ENCODE results near the gene SLC25A1.

Gene SLC25A1

GRCh38 chr22:19180234-19180633 is 1.7 kb upstream of the SLC25A1 start:
- Histone ChIP-seq H3K9me3 (ENCODE audit: control insufficient read depth, insufficient read depth, low read depth, low read length) (no peaks in the 10 kb centered on the region), H3K27me3 (ENCODE audit: control insufficient read depth, insufficient read depth, low read length) (no peaks in the 10 kb centered on the region), H3K9ac (ENCODE audit: low read length) (no peak overlapping the region), H3K4me1 (ENCODE audit: control insufficient read depth, insufficient read depth, low read length) (peaks cover 28% of the 10 kb centered on the region), H3K4me3 (ENCODE audit: low read depth, low read length) (no peak overlapping the region), H3K27ac (ENCODE audit: low read depth, low read length) (no peak overlapping the region), H3K36me3 (ENCODE audit: control insufficient read depth, insufficient read depth, low read length) (peaks cover 12% of the 10 kb centered on the region)

- Histone ChIP-seq H3K27ac (ENCODE audit: low read depth, low read length) (no peak overlapping the region), H3K36me3 (ENCODE audit: control insufficient read depth, insufficient read depth, low read length) (peaks cover 17% of the 10 kb centered on the region), H3K4me1 (ENCODE audit: control insufficient read depth, insufficient read depth, low read length) (peaks cover 34% of the 10 kb centered on the region), H3K4me3 (ENCODE audit: low read depth, low read length) (peak overlapping the region; percentile 79), H3K9ac (ENCODE audit: low read length) (peak overlapping the region; percentile 41), H3K9me3 (ENCODE audit: control insufficient read depth, insufficient read depth, low read depth, low read length) (no peaks in the 10 kb centered on the region), H3K27me3 (ENCODE audit: control insufficient read depth, insufficient read depth, low read length) (no peaks in the 10 kb centered on the region)
Measured at GRCh38 chr22:19179497-19180048, 1.0 kb upstream of the SLC25A1 start.

GRCh38 chr22:19178065-19178656 is 375 bp downstream of the SLC25A1 start:
- Histone ChIP-seq H3K27me3 (ENCODE audit: control insufficient read depth, insufficient read depth, low read length) (no peaks in the 10 kb centered on the region), H3K4me1 (ENCODE audit: control insufficient read depth, insufficient read depth, low read length) (peaks cover 47% of the 10 kb centered on the region), H3K36me3 (ENCODE audit: control insufficient read depth, insufficient read depth, low read length) (peaks cover 25% of the 10 kb centered on the region), H3K9ac (ENCODE audit: low read length) (peak overlapping the region; percentile 81), H3K27ac (ENCODE audit: low read depth, low read length) (peak overlapping the region; percentile 43; the same call in 1 of the 2 replicates), H3K9me3 (ENCODE audit: control insufficient read depth, insufficient read depth, low read depth, low read length) (no peaks in the 10 kb centered on the region), H3K4me3 (ENCODE audit: low read depth, low read length) (peak overlapping the region; percentile 79)

DNA sequence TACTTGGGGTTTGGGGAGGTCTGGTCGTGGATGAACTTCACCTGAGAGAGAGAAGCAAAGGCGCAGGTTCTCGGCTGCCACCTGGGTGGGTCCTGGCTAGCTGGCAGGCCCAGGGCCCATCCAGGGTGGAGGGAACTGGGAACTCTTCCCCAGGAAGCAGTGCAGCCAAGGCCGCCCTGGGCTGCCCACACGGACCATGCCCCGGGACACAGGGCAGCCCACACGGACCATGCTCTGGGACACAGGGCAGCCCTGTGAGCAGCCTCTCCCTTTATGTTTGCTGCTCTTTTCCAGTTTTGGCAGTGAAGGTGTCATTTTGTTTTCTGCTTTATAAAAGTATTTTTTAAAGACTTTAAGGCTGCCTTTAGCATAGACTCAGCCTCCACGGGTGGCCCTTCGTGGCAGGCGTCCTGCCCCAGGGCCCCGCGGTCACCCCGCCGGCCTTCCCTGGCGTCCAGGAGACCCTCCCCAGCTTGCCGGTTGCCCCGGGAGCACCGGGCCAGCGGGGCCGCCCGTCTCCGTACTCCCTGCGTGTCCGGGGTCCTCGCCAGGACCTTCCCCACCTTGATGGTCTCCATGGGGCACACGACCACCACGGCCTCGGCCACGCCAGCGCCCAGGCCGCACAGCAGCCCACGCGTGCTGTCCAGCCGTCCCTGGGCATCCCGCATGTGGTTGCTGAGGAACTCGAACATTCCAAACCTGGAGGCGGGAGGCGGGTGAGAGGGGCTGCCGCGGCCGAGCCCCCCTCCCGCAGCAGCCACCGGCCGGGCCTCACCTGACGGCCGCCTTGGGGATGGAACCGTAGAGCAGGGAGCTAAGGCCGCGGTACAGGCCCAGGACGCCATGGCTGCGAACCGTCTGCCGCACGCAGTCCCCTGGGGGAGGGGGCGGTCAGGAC is 1.1 kb downstream of the SLC25A1 start:
- Histone ChIP-seq H3K9ac (ENCODE audit: low read length) (peak overlapping the region; percentile 81), H3K4me3 (ENCODE audit: low read depth, low read length) (peak overlapping the region; percentile 79), H3K36me3 (ENCODE audit: control insufficient read depth, insufficient read depth, low read length) (peaks cover 29% of the 10 kb centered on the region), H3K9me3 (ENCODE audit: control insufficient read depth, insufficient read depth, low read depth, low read length) (no peaks in the 10 kb centered on the region), H3K27me3 (ENCODE audit: control insufficient read depth, insufficient read depth, low read length) (no peaks in the 10 kb centered on the region), H3K4me1 (ENCODE audit: control insufficient read depth, insufficient read depth, low read length) (peaks cover 50% of the 10 kb centered on the region), H3K27ac (ENCODE audit: low read depth, low read length) (peak overlapping the region; percentile 43; the same call in 1 of the 2 replicates)

GRCh38 chr22:19176732-19177131 is 1.8 kb downstream of the SLC25A1 start:
- no peaks in the 10 kb centered on the region for H3K27me3 ChIP-seq (ENCODE audit: control insufficient read depth, insufficient read depth, low read length)
- H3K27ac ChIP-seq (ENCODE audit: low read depth, low read length) = no peak overlapping the region; the same call in 1 of the 2 replicates
- H3K9me3 ChIP-seq (ENCODE audit: control insufficient read depth, insufficient read depth, low read depth, low read length) = no peaks in the 10 kb centered on the region
- peaks cover 52% of the 10 kb centered on the region for H3K4me1 ChIP-seq (ENCODE audit: control insufficient read depth, insufficient read depth, low read length)
- H3K36me3 ChIP-seq (ENCODE audit: control insufficient read depth, insufficient read depth, low read length) = peaks cover 29% of the 10 kb centered on the region
- no peak overlapping the region for H3K9ac ChIP-seq (ENCODE audit: low read length)
- peak overlapping the region; percentile 79 for H3K4me3 ChIP-seq (ENCODE audit: low read depth, low read length)

- Histone ChIP-seq H3K9me3 (ENCODE audit: control insufficient read depth, insufficient read depth, low read depth, low read length) (no peaks in the 10 kb centered on the region), H3K36me3 (ENCODE audit: control insufficient read depth, insufficient read depth, low read length) (peaks cover 29% of the 10 kb centered on the region), H3K9ac (ENCODE audit: low read length) (no peak overlapping the region), H3K4me3 (ENCODE audit: low read depth, low read length) (no peak overlapping the region), H3K27me3 (ENCODE audit: control insufficient read depth, insufficient read depth, low read length) (peaks cover 1% of the 10 kb centered on the region; the same call in 1 of the 2 replicates), H3K4me1 (ENCODE audit: control insufficient read depth, insufficient read depth, low read length) (peaks cover 52% of the 10 kb centered on the region), H3K27ac (ENCODE audit: low read depth, low read length) (no peak overlapping the region)
Measured at GRCh38 chr22:19176175-19176643, 2.3 kb downstream of the SLC25A1 start.

- Histone ChIP-seq H3K9ac (ENCODE audit: low read length) (no peak overlapping the region), H3K4me3 (ENCODE audit: low read depth, low read length) (no peak overlapping the region), H3K36me3 (ENCODE audit: control insufficient read depth, insufficient read depth, low read length) (peaks cover 29% of the 10 kb centered on the region), H3K27me3 (ENCODE audit: control insufficient read depth, insufficient read depth, low read length) (peaks cover 6% of the 10 kb centered on the region), H3K27ac (ENCODE audit: low read depth, low read length) (no peak overlapping the region), H3K4me1 (ENCODE audit: control insufficient read depth, insufficient read depth, low read length) (peaks cover 54% of the 10 kb centered on the region), H3K9me3 (ENCODE audit: control insufficient read depth, insufficient read depth, low read depth, low read length) (no peaks in the 10 kb centered on the region)
Measured at GRCh38 chr22:19175602-19176174, 2.8 kb downstream of the SLC25A1 start.

DNA sequence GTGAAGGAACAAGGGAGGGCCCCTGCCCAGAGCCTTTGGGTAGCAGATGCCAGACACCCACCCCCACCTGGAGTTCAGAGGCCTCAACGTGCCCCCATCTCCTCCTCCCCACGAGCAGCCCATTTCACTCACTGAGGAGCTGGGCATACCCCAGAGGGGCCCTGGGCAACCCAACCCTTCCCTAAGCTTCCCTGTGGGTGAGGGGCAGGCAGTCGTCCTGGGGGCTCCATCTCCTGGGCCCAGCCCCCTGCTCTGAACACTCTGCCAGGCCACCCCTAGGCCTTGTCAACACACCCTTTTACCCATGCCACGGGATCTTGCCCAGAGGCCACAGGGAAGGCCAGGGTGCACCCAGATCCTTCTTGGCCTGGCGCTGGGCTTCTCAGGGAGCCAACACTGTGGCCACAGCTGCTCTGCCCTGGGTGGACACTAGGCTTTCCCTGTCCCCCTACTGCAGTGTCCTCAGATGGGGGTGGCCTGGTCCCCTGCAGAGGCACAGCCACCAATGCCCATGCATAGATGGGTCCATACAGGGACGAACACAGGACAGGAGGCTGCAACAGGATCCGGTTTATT is 3.4 kb downstream of the SLC25A1 start:
- Histone ChIP-seq H3K4me1 (ENCODE audit: control insufficient read depth, insufficient read depth, low read length) (peaks cover 58% of the 10 kb centered on the region), H3K27me3 (ENCODE audit: control insufficient read depth, insufficient read depth, low read length) (peaks cover 12% of the 10 kb centered on the region), H3K9ac (ENCODE audit: low read length) (peak overlapping the region; percentile 62), H3K4me3 (ENCODE audit: low read depth, low read length) (no peak overlapping the region), H3K27ac (ENCODE audit: low read depth, low read length) (peak overlapping the region; percentile 54; the same call in 1 of the 2 replicates), H3K9me3 (ENCODE audit: control insufficient read depth, insufficient read depth, low read depth, low read length) (no peaks in the 10 kb centered on the region), H3K36me3 (ENCODE audit: control insufficient read depth, insufficient read depth, low read length) (peaks cover 29% of the 10 kb centered on the region)

GRCh38 chr22:19174106-19175025 is 4.2 kb downstream of the SLC25A1 start:
- H3K27me3 ChIP-seq (ENCODE audit: control insufficient read depth, insufficient read depth, low read length) = peaks cover 20% of the 10 kb centered on the region
- H3K9ac ChIP-seq (ENCODE audit: low read length) = peak overlapping the region; percentile 62
- H3K27ac ChIP-seq (ENCODE audit: low read depth, low read length) = peak overlapping the region; percentile 54; the same call in 1 of the 2 replicates
- H3K9me3 ChIP-seq (ENCODE audit: control insufficient read depth, insufficient read depth, low read depth, low read length) = no peaks in the 10 kb centered on the region
- H3K4me1 ChIP-seq (ENCODE audit: control insufficient read depth, insufficient read depth, low read length) = peaks cover 59% of the 10 kb centered on the region
- peaks cover 29% of the 10 kb centered on the region for H3K36me3 ChIP-seq (ENCODE audit: control insufficient read depth, insufficient read depth, low read length)
- peak overlapping the region; percentile 27; the same call in 1 of the 2 replicates for H3K4me3 ChIP-seq (ENCODE audit: low read depth, low read length)
